B cell (primary cell): ENCODE results near the gene CACNA2D3. TPM values are rescaled to one million over a fixed set of nuclear protein-coding genes. Genes with fewer than 3 reads are reported as not detected.

Experiments used
- ATAC-seq: fragments of 200-7000 bp; cut with Tn5 transposase; one replicate; pipeline ENCODE4 v1.10.0; 2021; ENCODE audit warnings: low read depth, mild to moderate bottlenecking, moderate number of reproducible peaks, moderate library complexity
- CTCF ChIA-PET: fragments of 350-600 bp; sonication (Branson Sonifier 250); formaldehyde crosslinking; loops from one replicate; lab custom pipeline; 2021; ENCODE audit warnings: antibody characterized with exemption, inconsistent platforms; lab: Charles Lee
- POLR2A ChIA-PET: fragments of 350-600 bp; sonication (Branson Sonifier 250); formaldehyde crosslinking; loops from one replicate; lab custom pipeline; 2021; ENCODE audit warnings: antibody characterized with exemption; lab: Charles Lee
- DNase-seq: peaks from one replicate; pipeline ENCODE4 v3.0.0; 2013
- H2AFZ ChIP-seq: 2 replicates; pipeline ENCODE4 v1.6.1; 2012; ENCODE audit warnings: mild to moderate bottlenecking, low read depth, low read length; ENCODE audit not compliant: insufficient read depth, poor library complexity, severe bottlenecking
- H3K27ac ChIP-seq, 2 donors: 1 replicate in 1 of 2; 2 replicates in 1 of 2; pipeline ENCODE4 v1.5.1; 2012 to 2013; ENCODE audit warnings: low read length in 2 of 2, mild to moderate bottlenecking in 2 of 2, moderate library complexity in 1 of 2
- H3K27me3 ChIP-seq, 4 experiments: fragments of 200-600 bp in 1 of 4; sonication (generic) in 1 of 4; replicated peaks in 1 of 4; 1 replicate in 2 of 4; 2 replicates in 2 of 4; pipeline versions ENCODE4 v1.6.1 to v1.7.0; 2013 to 2016; ENCODE audit warnings: low read length in 3 of 4, mild to moderate bottlenecking in 2 of 4, mixed read lengths in 1 of 4, moderate library complexity in 1 of 4; ENCODE audit not compliant: insufficient read depth in 4 of 4, control insufficient read depth in 3 of 4; ENCODE audit errors: control extremely low read depth in 1 of 4
- H3K36me3 ChIP-seq, 2 experiments: replicated peaks in 1 of 2; 1 replicate in 1 of 2; 2 replicates in 1 of 2; pipeline versions ENCODE4 v1.6.1 to v1.7.1; 2013; ENCODE audit warnings: low read length in 1 of 2; ENCODE audit not compliant: insufficient read depth in 2 of 2, control insufficient read depth in 1 of 2; ENCODE audit errors: control extremely low read depth in 1 of 2, extremely low read depth in 1 of 2
- H3K4me1 ChIP-seq, 2 donors: fragments of 200-600 bp in 1 of 2; sonication (generic) in 1 of 2; 1 replicate in 1 of 2; 2 replicates in 1 of 2; pipeline versions ENCODE4 v1.5.1 to v1.6.1; 2013 to 2017; ENCODE audit warnings: low read length in 2 of 2; ENCODE audit not compliant: control insufficient read depth in 2 of 2, insufficient read depth in 2 of 2
- H3K4me2 ChIP-seq: replicated peaks from 2 replicates; pipeline ENCODE3; 2012; ENCODE audit warnings: mild to moderate bottlenecking, low read depth, low read length; ENCODE audit not compliant: poor library complexity, severe bottlenecking
- H3K4me3 ChIP-seq, 5 experiments: fragments of 200-600 bp in 1 of 5; sonication (generic) in 1 of 5; 1 replicate in 3 of 5; 2 replicates in 2 of 5; pipeline versions ENCODE4 v1.5.1 to v1.7.0; 2011 to 2016; ENCODE audit warnings: low read length in 4 of 5, mild to moderate bottlenecking in 4 of 5, low read depth in 2 of 5, control low read depth in 1 of 5, moderate library complexity in 1 of 5; ENCODE audit not compliant: insufficient read depth in 1 of 5; ENCODE audit errors: control extremely low read depth in 1 of 5, extremely low read depth in 1 of 5
- H3K79me2 ChIP-seq: fragments of 200-600 bp; sonication (generic); one replicate; pipeline ENCODE4 v1.6.0; 2016; ENCODE audit warnings: low read length; ENCODE audit not compliant: control insufficient read depth, insufficient read depth
- H3K9ac ChIP-seq: fragments of 200-600 bp; sonication (generic); 2 replicates; pipeline ENCODE4 v1.6.1; 2017; ENCODE audit warnings: mild to moderate bottlenecking, low read length, moderate library complexity
- H3K9me3 ChIP-seq, 3 donors: one replicate each; pipeline versions ENCODE4 v1.6.1 to v1.7.1; 2013; ENCODE audit warnings: low read length in 2 of 3; ENCODE audit not compliant: control insufficient read depth in 2 of 3, insufficient read depth in 1 of 3; ENCODE audit errors: control extremely low read depth in 1 of 3
- H4K20me1 ChIP-seq: 2 replicates; pipeline ENCODE4 v1.6.0; 2012; ENCODE audit warnings: mild to moderate bottlenecking, low read length; ENCODE audit not compliant: insufficient read depth, control insufficient read depth, poor library complexity, severe bottlenecking
- H3K27ac Mint-ChIP-seq: one replicate; pipeline ENCODE4 v1.8.0; 2021; ENCODE audit warnings: mixed read lengths
- H3K27me3 Mint-ChIP-seq: one replicate; pipeline ENCODE4 v1.8.0; 2021; ENCODE audit warnings: mixed read lengths
- H3K4me1 Mint-ChIP-seq: one replicate; pipeline ENCODE4 v1.8.0; 2021; ENCODE audit warnings: mixed read lengths
- H3K4me3 Mint-ChIP-seq: one replicate; pipeline ENCODE4 v1.8.0; 2021; ENCODE audit warnings: mixed read lengths
- H3K9me3 Mint-ChIP-seq: one replicate; pipeline ENCODE4 v1.8.0; 2022; ENCODE audit warnings: mixed read lengths; ENCODE audit not compliant: insufficient read depth
- CTCF ChIP-seq: fragments of 200-600 bp; IDR thresholded peaks from one replicate; pipeline ENCODE4 v1.8.0; 2022; ENCODE audit warnings: antibody characterized with exemption, mild to moderate bottlenecking
- EZH2 ChIP-seq: IDR thresholded peaks from 2 replicates; pipeline ENCODE4 v1.6.1; 2012; ENCODE audit warnings: borderline replicate concordance, low read depth, mild to moderate bottlenecking, moderate library complexity, low read length; ENCODE audit not compliant: insufficient read depth, poor library complexity, severe bottlenecking
- WGBS: methylation state at CpG from one replicate; pipeline ENCODE4 v1.1.5; 2013; ENCODE audit warnings: missing lambda C conversion rate; ENCODE audit not compliant: insufficient coverage; 5-methylcytosine and 5-hydroxymethylcytosine counted together
- intact Hi-C: fragments of 100-400 bp; cut with micrococcal nuclease; formaldehyde crosslinking; loops from one replicate; pipeline ENCODE4 v1.10.0; 2022
- polyA plus RNA-seq: library from polyadenylated mRNA; depleted of rRNA; stranded (reverse); fragments of >200 nt; gene quantifications from 2 replicates; pipeline ENCODE4 v1.2.3, GENCODE V29; 2012
- total RNA-seq, 2 donors: library from RNA; stranded (reverse); fragments of 120-200 nt in 1 of 2; gene quantifications; 1 replicate in 1 of 2; 2 replicates in 1 of 2; pipeline versions ENCODE4 v1.2.3 to v1.2.4, GENCODE V29; 2013 to 2022

The CACNA2D3 gene
- total and polyA plus RNA-seq, 2 donors (not counting 1 experiment from before 2014, with no cell fraction given), result not detected

- no peaks in the 10 kb centered on the region for H3K9me3 Mint-ChIP-seq
- Histone ChIP-seq H3K9me3 (peaks cover 0 to 5% (median 0%) of the 10 kb centered on the region in 3 donors), H4K20me1 (no peaks in the 10 kb centered on the region), H3K9ac (no peak overlapping the region), H3K79me2 (no peaks in the 10 kb centered on the region), H3K4me2 (no peak overlapping the region), H3K27ac (no peak overlapping the region), H3K4me3 (no peak overlapping the region), H3K36me3 (no peaks in the 10 kb centered on the region), H2AFZ (no peak overlapping the region), H3K27me3 (no peaks in the 10 kb centered on the region), H3K4me1 (no peaks in the 10 kb centered on the region)
- CTCF ChIA-PET, result no interaction called here
- TF ChIP-seq EZH2, result no peak
- TF ChIP-seq CTCF, result no peak
- H3K4me3 Mint-ChIP-seq, result no peak overlapping the region
- ATAC-seq (no peak), DNase-seq (no peak)
- intact Hi-C loops, result no loop called here
- no peak overlapping the region for H3K27ac Mint-ChIP-seq
- no peaks in the 10 kb centered on the region for H3K4me1 Mint-ChIP-seq
- 79% methylated on average over 3 of the region's 3 CpGs for WGBS
- H3K27me3 Mint-ChIP-seq, result no peaks in the 10 kb centered on the region
- POLR2A ChIA-PET, result no interaction called here
Observed at GRCh38 chr3:54659347-54659746, 537.0 kb downstream of the CACNA2D3 start.

GRCh38 chr3:54660714-54661132, 538.4 kb downstream of the CACNA2D3 start:
- Mint-ChIP-seq H3K27me3 (no peaks in the 10 kb centered on the region), H3K4me1 (no peaks in the 10 kb centered on the region), H3K4me3 (no peak overlapping the region), H3K9me3 (no peaks in the 10 kb centered on the region), H3K27ac (no peak overlapping the region)
- ChIA-PET POLR2A (no interaction called here), CTCF (no interaction called here)
- Histone ChIP-seq H3K9me3 (peaks cover 0 to 5% (median 0%) of the 10 kb centered on the region in 3 donors), H3K4me2 (no peak overlapping the region), H3K9ac (no peak overlapping the region), H4K20me1 (no peaks in the 10 kb centered on the region), H3K36me3 (no peaks in the 10 kb centered on the region), H3K27ac (no peak overlapping the region), H3K4me1 (no peaks in the 10 kb centered on the region), H2AFZ (no peak overlapping the region), H3K4me3 (no peak overlapping the region), H3K27me3 (no peaks in the 10 kb centered on the region), H3K79me2 (no peaks in the 10 kb centered on the region)
- DNase-seq, result no peak
- TF ChIP-seq CTCF (no peak), EZH2 (no peak)
- intact Hi-C loops, result no loop called here
- ATAC-seq, result no peak
- WGBS, result 94% methylated on average over 5 of the region's 9 CpGs
